Mesenchymal stem cell (in vitro differentiated cells and primary cell): ENCODE measurements around the gene DEPDC5.

Experiments
- DNase-seq: peaks from one replicate; pipeline ENCODE4 v3.0.0-alpha.2; 2013
- H2AFZ ChIP-seq: one replicate; pipeline ENCODE4 v1.6.1; 2013; ENCODE audit warnings: low read depth, mild to moderate bottlenecking, control low read depth, inconsistent platforms, low read length, moderate library complexity
- H2AK5ac ChIP-seq: 2 replicates; pipeline ENCODE4 v1.6.1; 2013; ENCODE audit warnings: low read length, moderate library complexity, mild to moderate bottlenecking, inconsistent platforms; ENCODE audit not compliant: severe bottlenecking
- H2BK120ac ChIP-seq: one replicate; pipeline ENCODE4 v1.6.1; 2013; ENCODE audit warnings: low read depth, mild to moderate bottlenecking, inconsistent platforms, low read length, moderate library complexity
- H2BK12ac ChIP-seq, 2 experiments: one replicate each; pipeline ENCODE4 v1.6.1; 2013; ENCODE audit warnings: inconsistent platforms in 2 of 2, low read length in 2 of 2, mild to moderate bottlenecking in 2 of 2, moderate library complexity in 2 of 2, control low read depth in 1 of 2
- H2BK15ac ChIP-seq: one replicate; pipeline ENCODE4 v1.6.1; 2013; ENCODE audit warnings: mild to moderate bottlenecking, low read depth, inconsistent platforms; ENCODE audit not compliant: poor library complexity, severe bottlenecking
- H2BK5ac ChIP-seq: 2 replicates; pipeline ENCODE4 v1.6.1; 2013; ENCODE audit warnings: low read depth, mild to moderate bottlenecking, low read length, control low read depth, inconsistent platforms; ENCODE audit not compliant: poor library complexity, severe bottlenecking
- H3K14ac ChIP-seq, 2 experiments: one replicate each; pipeline ENCODE4 v1.6.1; 2013; ENCODE audit warnings: inconsistent platforms in 2 of 2, low read length in 2 of 2, control low read depth in 1 of 2, mild to moderate bottlenecking in 1 of 2, moderate library complexity in 1 of 2
- H3K18ac ChIP-seq, 2 experiments: one replicate each; pipeline ENCODE4 v1.6.1; 2013; ENCODE audit warnings: inconsistent platforms in 2 of 2, low read length in 2 of 2, control low read depth in 1 of 2, low read depth in 1 of 2, mild to moderate bottlenecking in 1 of 2
- H3K23ac ChIP-seq, 2 experiments: one replicate each; pipeline ENCODE4 v1.6.1; 2013; ENCODE audit warnings: inconsistent platforms in 2 of 2, low read length in 2 of 2, mild to moderate bottlenecking in 2 of 2, moderate library complexity in 2 of 2, control low read depth in 1 of 2
- H3K27ac ChIP-seq: 2 replicates; pipeline ENCODE4 v1.5.1; 2013; ENCODE audit warnings: mild to moderate bottlenecking, moderate library complexity, low read length, control low read depth, inconsistent platforms; ENCODE audit not compliant: poor library complexity, severe bottlenecking
- H3K27me3 ChIP-seq, 2 experiments: 2 replicates each; pipeline versions ENCODE4 v1.6.1 to v1.7.0; 2013; ENCODE audit warnings: low read length in 2 of 2, mild to moderate bottlenecking in 2 of 2, moderate library complexity in 2 of 2, control low read depth in 1 of 2, inconsistent platforms in 1 of 2; ENCODE audit not compliant: control insufficient read depth in 1 of 2, insufficient read depth in 1 of 2
- H3K36me3 ChIP-seq, 2 experiments: 2 replicates each; pipeline versions ENCODE4 v1.6.1 to v1.7.0; 2013; ENCODE audit warnings: low read length in 2 of 2, control low read depth in 1 of 2, inconsistent platforms in 1 of 2, low read depth in 1 of 2, mild to moderate bottlenecking in 1 of 2; ENCODE audit not compliant: insufficient read depth in 2 of 2, control insufficient read depth in 1 of 2
- H3K4ac ChIP-seq, 2 experiments: one replicate each; pipeline ENCODE4 v1.6.1; 2013; ENCODE audit warnings: inconsistent platforms in 2 of 2, low read length in 2 of 2, mild to moderate bottlenecking in 2 of 2, moderate library complexity in 2 of 2, control low read depth in 1 of 2, low read depth in 1 of 2
- H3K4me1 ChIP-seq: 2 replicates; pipeline ENCODE4 v1.6.1; 2013; ENCODE audit warnings: low read depth, low read length, control low read depth; ENCODE audit not compliant: control insufficient read depth, insufficient read depth
- H3K4me2 ChIP-seq: 2 replicates; pipeline ENCODE4 v1.6.1; 2013; ENCODE audit warnings: low read length, mild to moderate bottlenecking, inconsistent platforms; ENCODE audit not compliant: poor library complexity, severe bottlenecking
- H3K4me3 ChIP-seq, 2 experiments: 2 replicates each; pipeline versions ENCODE4 v1.5.1 to v1.7.0; 2013; ENCODE audit warnings: low read length in 2 of 2, mild to moderate bottlenecking in 2 of 2, control low read depth in 1 of 2, low read depth in 1 of 2; ENCODE audit not compliant: insufficient read depth in 1 of 2
- H3K79me1 ChIP-seq: replicated peaks from 2 replicates; pipeline ENCODE4 v1.6.1; 2013; ENCODE audit warnings: mild to moderate bottlenecking, control low read depth, low read length, inconsistent platforms; ENCODE audit not compliant: poor library complexity, severe bottlenecking
- H3K9ac ChIP-seq: 2 replicates; pipeline ENCODE4 v1.7.0; 2013; ENCODE audit warnings: mild to moderate bottlenecking, low read length, moderate library complexity
- H3K9me3 ChIP-seq: 2 replicates; pipeline ENCODE4 v1.7.0; 2013; ENCODE audit warnings: mild to moderate bottlenecking, low read length; ENCODE audit not compliant: control insufficient read depth
- H4K8ac ChIP-seq: one replicate; pipeline ENCODE4 v1.6.1; 2013; ENCODE audit warnings: inconsistent platforms, mild to moderate bottlenecking, low read length, moderate library complexity
- H4K91ac ChIP-seq: one replicate; pipeline ENCODE4 v1.6.1; 2013; ENCODE audit warnings: mild to moderate bottlenecking, low read length, inconsistent platforms
- WGBS: methylation state at CpG from one replicate; pipeline ENCODE4 v1.1.7; 2013; ENCODE audit warnings: mixed read lengths; 5-methylcytosine and 5-hydroxymethylcytosine counted together

The DEPDC5 gene

DNA sequence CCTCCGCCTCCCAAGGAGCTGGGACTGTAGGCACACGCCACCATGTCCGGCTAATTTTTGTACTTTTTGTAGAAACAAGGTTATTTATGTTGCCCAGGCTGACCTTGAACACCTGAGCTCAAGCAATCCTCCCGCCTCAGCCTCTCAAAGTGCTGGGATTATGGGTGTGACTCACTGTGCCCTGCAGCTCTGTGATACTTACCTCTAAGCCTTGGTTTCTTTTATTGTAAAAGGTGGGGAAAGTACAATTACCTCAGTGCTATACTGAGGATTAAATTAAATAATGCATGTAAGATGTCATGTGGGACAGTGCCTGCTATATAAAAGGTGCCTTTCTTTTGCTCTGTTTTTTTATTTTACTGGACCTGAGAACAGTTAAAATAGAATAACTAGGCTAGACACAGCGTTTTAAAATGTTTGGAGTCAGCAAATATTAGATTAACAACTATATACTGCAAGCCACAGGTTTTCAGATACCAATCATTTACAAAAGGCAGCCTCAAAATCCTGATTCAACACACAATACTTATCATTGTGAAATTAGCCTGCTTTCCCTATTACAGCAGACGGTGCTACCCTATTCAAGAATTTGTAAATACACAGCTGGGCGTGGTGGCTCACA lies 33.9 kb upstream of the DEPDC5 start:
- Histone ChIP-seq H3K14ac (no peak overlapping the region), H3K4me1 (no peaks in the 10 kb centered on the region), H3K23ac (no peak overlapping the region), H3K18ac (no peak overlapping the region), H3K4me3 (no peak overlapping the region), H2BK120ac (no peak overlapping the region), H2AFZ (no peak overlapping the region), H2BK15ac (no peak overlapping the region), H3K27ac (no peak overlapping the region), H4K91ac (no peak overlapping the region), H3K27me3 (no peaks in the 10 kb centered on the region), H2BK12ac (no peak overlapping the region), H4K8ac (no peak overlapping the region), H3K4ac (no peak overlapping the region), H3K9me3 (no peaks in the 10 kb centered on the region), H2BK5ac (no peak overlapping the region), H3K9ac (no peak overlapping the region), H3K79me1 (peaks cover 18% of the 10 kb centered on the region), H3K4me2 (no peak overlapping the region), H2AK5ac (no peak overlapping the region), H3K36me3 (peaks cover 16 to 80% of the 10 kb centered on the region in 2 experiments)
- WGBS = 95% methylated on average over 7 of the region's 7 CpGs
- no peak for DNase-seq

- H2AFZ ChIP-seq = no peak overlapping the region
- no peak overlapping the region for H3K4me2 ChIP-seq
- H3K79me1 ChIP-seq = peaks cover 30% of the 10 kb centered on the region
- no peak for DNase-seq
- H2AK5ac ChIP-seq = no peak overlapping the region
- H3K27me3 ChIP-seq = no peaks in the 10 kb centered on the region
- H4K91ac ChIP-seq = no peak overlapping the region
- H3K4me1 ChIP-seq = no peaks in the 10 kb centered on the region
- H2BK12ac ChIP-seq = no peak overlapping the region
- H3K4ac ChIP-seq = no peak overlapping the region
- no peak overlapping the region for H3K14ac ChIP-seq
- no peak overlapping the region for H4K8ac ChIP-seq
- H3K36me3 ChIP-seq = peaks cover 28 to 71% of the 10 kb centered on the region in 2 experiments
- H2BK5ac ChIP-seq = no peak overlapping the region
- H3K4me3 ChIP-seq = no peak overlapping the region
- WGBS = over 99% methylated on average over 4 of the region's 5 CpGs
- no peak overlapping the region for H3K18ac ChIP-seq
- no peak overlapping the region for H3K23ac ChIP-seq
- no peak overlapping the region for H3K9ac ChIP-seq
- no peak overlapping the region for H2BK120ac ChIP-seq
- no peaks in the 10 kb centered on the region for H3K9me3 ChIP-seq
- no peak overlapping the region for H3K27ac ChIP-seq
- H2BK15ac ChIP-seq = no peak overlapping the region
These were observed 30.1 kb upstream of the DEPDC5 start for GRCh38 chr22:31723723-31724122.

- Histone ChIP-seq H2BK12ac (no peak overlapping the region), H3K4ac (no peak overlapping the region), H3K36me3 (peaks cover 24 to 49% of the 10 kb centered on the region in 2 experiments), H3K4me2 (no peak overlapping the region), H3K9me3 (no peaks in the 10 kb centered on the region), H3K79me1 (peaks cover 33% of the 10 kb centered on the region), H3K23ac (no peak overlapping the region), H3K14ac (no peak overlapping the region), H3K27me3 (no peaks in the 10 kb centered on the region), H3K18ac (no peak overlapping the region), H3K4me3 (no peak overlapping the region), H3K4me1 (no peaks in the 10 kb centered on the region), H4K91ac (no peak overlapping the region), H2AK5ac (no peak overlapping the region), H2AFZ (no peak overlapping the region), H2BK120ac (no peak overlapping the region), H3K9ac (no peak overlapping the region), H3K27ac (no peak overlapping the region), H4K8ac (no peak overlapping the region), H2BK15ac (no peak overlapping the region), H2BK5ac (no peak overlapping the region)
- DNase-seq = no peak
- 97% methylated on average over 3 of the region's 3 CpGs for WGBS
These were observed 27.1 kb upstream of the DEPDC5 start for GRCh38 chr22:31726692-31727091.

DNA sequence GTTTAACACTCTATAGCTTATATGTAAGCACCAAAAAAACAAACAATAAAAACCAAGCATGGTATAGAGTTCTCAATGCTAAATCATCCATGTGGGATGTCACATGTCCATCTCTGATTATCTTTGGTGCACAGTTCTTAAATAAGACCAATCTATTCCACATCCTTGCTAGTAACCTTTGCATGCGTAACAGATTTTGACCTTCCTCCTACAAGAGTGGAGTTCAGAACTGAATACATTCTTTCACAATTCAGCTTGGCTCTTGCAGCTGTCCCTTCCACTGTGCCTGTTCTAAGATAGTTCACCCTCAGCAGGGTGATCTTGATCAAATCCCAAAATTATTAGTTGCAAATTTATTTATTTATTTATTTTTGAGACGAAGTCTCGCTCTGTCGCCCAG lies 25.0 kb upstream of the DEPDC5 start:
- H3K79me1 ChIP-seq = peaks cover 32% of the 10 kb centered on the region
- no peak overlapping the region for H4K8ac ChIP-seq
- H3K4me1 ChIP-seq = no peaks in the 10 kb centered on the region
- 97% methylated on average over 4 of the region's 4 CpGs for WGBS
- peaks cover 24 to 37% of the 10 kb centered on the region in 2 experiments for H3K36me3 ChIP-seq
- no peak overlapping the region for H3K23ac ChIP-seq
- no peak overlapping the region for H2BK120ac ChIP-seq
- no peak overlapping the region for H2AFZ ChIP-seq
- no peak overlapping the region for H3K27ac ChIP-seq
- DNase-seq = no peak
- H3K4me3 ChIP-seq = no peak overlapping the region
- H2AK5ac ChIP-seq = no peak overlapping the region
- no peak overlapping the region for H3K4me2 ChIP-seq
- no peaks in the 10 kb centered on the region for H3K27me3 ChIP-seq
- H3K4ac ChIP-seq = no peak overlapping the region
- no peak overlapping the region for H2BK5ac ChIP-seq
- no peak overlapping the region for H3K18ac ChIP-seq
- no peak overlapping the region for H4K91ac ChIP-seq
- no peaks in the 10 kb centered on the region for H3K9me3 ChIP-seq
- no peak overlapping the region for H3K9ac ChIP-seq
- H3K14ac ChIP-seq = no peak overlapping the region
- H2BK15ac ChIP-seq = no peak overlapping the region
- H2BK12ac ChIP-seq = no peak overlapping the region
